SK-N-SH treated with all-trans-retinoic acid at 6 μM for 48 hours (cell line): ENCODE data around the gene MSMO1.

Experiments used
- ARNTL ChIP-seq: fragments of 450-650 bp; formaldehyde crosslinking; IDR thresholded peaks from 2 replicates; pipeline ENCODE4 v1.5.0; 2020; ENCODE audit warnings: low read depth, mild to moderate bottlenecking, moderate library complexity, borderline replicate concordance
- BACH2 ChIP-seq: fragments of 250-450 bp; sonication (Bioruptor Pico); IDR thresholded peaks from 2 replicates; pipeline ENCODE4 v1.9.0; 2021; ENCODE audit warnings: mild to moderate bottlenecking, borderline replicate concordance
- GLIS3 ChIP-seq: fragments of 250-450 bp; sonication (Bioruptor Pico); IDR thresholded peaks from 2 replicates; pipeline ENCODE4 v1.5.0; 2020; ENCODE audit warnings: mild to moderate bottlenecking, moderate library complexity
- PATZ1 ChIP-seq: fragments of 250-450 bp; sonication (Bioruptor Pico); IDR thresholded peaks from 2 replicates; pipeline ENCODE4 v1.8.0; 2020; ENCODE audit warnings: mild to moderate bottlenecking, moderate library complexity, borderline replicate concordance
- POU6F1 ChIP-seq: fragments of 250-450 bp; sonication (Bioruptor Pico); IDR thresholded peaks from 2 replicates; pipeline ENCODE4 v1.8.0; 2021; ENCODE audit warnings: low read depth, mild to moderate bottlenecking, moderate library complexity, borderline replicate concordance
- PPARA ChIP-seq: fragments of 250-450 bp; sonication (Bioruptor Pico); IDR thresholded peaks from 2 replicates; pipeline ENCODE4 v1.5.0; 2020; ENCODE audit warnings: mild to moderate bottlenecking, borderline replicate concordance
- TOX ChIP-seq: fragments of 250-450 bp; sonication (Bioruptor Pico); IDR thresholded peaks from 2 replicates; pipeline ENCODE4 v1.8.0; 2021; ENCODE audit warnings: mild to moderate bottlenecking, moderate library complexity, borderline replicate concordance
- ZFP3 ChIP-seq: fragments of 250-450 bp; sonication (Bioruptor Pico); IDR thresholded peaks from 2 replicates; pipeline ENCODE4 v1.5.0; 2020; ENCODE audit warnings: mild to moderate bottlenecking, moderate library complexity
- ZNF565 ChIP-seq: fragments of 450-650 bp; formaldehyde crosslinking; conservative IDR thresholded peaks from 2 replicates; pipeline ENCODE4 v1.5.0; 2020; ENCODE audit warnings: low read depth, mild to moderate bottlenecking, moderate library complexity
- ZNF70 ChIP-seq: fragments of 450-650 bp; formaldehyde crosslinking; IDR thresholded peaks from 2 replicates; pipeline ENCODE4 v1.5.0; 2020; ENCODE audit warnings: mild to moderate bottlenecking, moderate library complexity

- no peak for TF ChIP-seq TOX (CRISPR knock-in tag)
- no peak for TF ChIP-seq ZFP3 (CRISPR knock-in tag)
- no peak for TF ChIP-seq PATZ1 (CRISPR knock-in tag)
- no peak for TF ChIP-seq PPARA (CRISPR knock-in tag)
- TF ChIP-seq BACH2 (CRISPR knock-in tag), result no peak
- TF ChIP-seq ARNTL (CRISPR knock-in tag), result no peak
- TF ChIP-seq ZNF565 (CRISPR knock-in tag), result no peak
- TF ChIP-seq GLIS3 (CRISPR knock-in tag), result no peak
- TF ChIP-seq POU6F1, result no peak
- TF ChIP-seq ZNF70, result no peak
Measured at GRCh38 chr4:165381821-165382373, 54.4 kb downstream of the MSMO1 start.
